ENCODE data around the gene PKNOX2.

- TF ChIP-seq CTCF (IDR thresholded peaks at IDR 0.05; ENCODE audit: low read depth, low read length, missing input control) (no peak), ATF3 (IDR thresholded peaks at IDR 0.05) (no peak), TAF1 (conservative IDR thresholded peaks at IDR 0.05) (no peak), GABPA (IDR thresholded peaks at IDR 0.05 in 1 of 2, conservative IDR thresholded peaks at IDR 0.05 in 1 of 2) (no peak), EGR1 (IDR thresholded peaks at IDR 0.05; ENCODE audit: low read depth in 2 of 2) (no peak), SP1 (IDR thresholded peaks at IDR 0.05) (no peak), MAX (IDR thresholded peaks at IDR 0.05) (no peak), YY1 (IDR thresholded peaks at IDR 0.05) (no peak), RAD21 (IDR thresholded peaks at IDR 0.05) (no peak), RXRA (IDR thresholded peaks at IDR 0.05) (no peak), FOXA1 (IDR thresholded peaks at IDR 0.05) (no peak), NR2F2 (IDR thresholded peaks at IDR 0.05) (no peak), JUND (IDR thresholded peaks at IDR 0.05) (no peak)
- TF ChIP-seq, protein P1, sequence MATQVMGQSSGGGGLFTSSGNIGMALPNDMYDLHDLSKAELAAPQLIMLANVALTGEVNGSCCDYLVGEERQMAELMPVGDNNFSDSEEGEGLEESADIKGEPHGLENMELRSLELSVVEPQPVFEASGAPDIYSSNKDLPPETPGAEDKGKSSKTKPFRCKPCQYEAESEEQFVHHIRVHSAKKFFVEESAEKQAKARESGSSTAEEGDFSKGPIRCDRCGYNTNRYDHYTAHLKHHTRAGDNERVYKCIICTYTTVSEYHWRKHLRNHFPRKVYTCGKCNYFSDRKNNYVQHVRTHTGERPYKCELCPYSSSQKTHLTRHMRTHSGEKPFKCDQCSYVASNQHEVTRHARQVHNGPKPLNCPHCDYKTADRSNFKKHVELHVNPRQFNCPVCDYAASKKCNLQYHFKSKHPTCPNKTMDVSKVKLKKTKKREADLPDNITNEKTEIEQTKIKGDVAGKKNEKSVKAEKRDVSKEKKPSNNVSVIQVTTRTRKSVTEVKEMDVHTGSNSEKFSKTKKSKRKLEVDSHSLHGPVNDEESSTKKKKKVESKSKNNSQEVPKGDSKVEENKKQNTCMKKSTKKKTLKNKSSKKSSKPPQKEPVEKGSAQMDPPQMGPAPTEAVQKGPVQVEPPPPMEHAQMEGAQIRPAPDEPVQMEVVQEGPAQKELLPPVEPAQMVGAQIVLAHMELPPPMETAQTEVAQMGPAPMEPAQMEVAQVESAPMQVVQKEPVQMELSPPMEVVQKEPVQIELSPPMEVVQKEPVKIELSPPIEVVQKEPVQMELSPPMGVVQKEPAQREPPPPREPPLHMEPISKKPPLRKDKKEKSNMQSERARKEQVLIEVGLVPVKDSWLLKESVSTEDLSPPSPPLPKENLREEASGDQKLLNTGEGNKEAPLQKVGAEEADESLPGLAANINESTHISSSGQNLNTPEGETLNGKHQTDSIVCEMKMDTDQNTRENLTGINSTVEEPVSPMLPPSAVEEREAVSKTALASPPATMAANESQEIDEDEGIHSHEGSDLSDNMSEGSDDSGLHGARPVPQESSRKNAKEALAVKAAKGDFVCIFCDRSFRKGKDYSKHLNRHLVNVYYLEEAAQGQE (IDR thresholded peaks at IDR 0.05) = no peak
Observed at GRCh38 chr11:125407046-125407445, 242.5 kb downstream of the PKNOX2 start.
